IPS DF 6.9 (cell line): Measurements from ENCODE around the gene PLEKHG4.

Experiments used
- DNase-seq: peaks from one replicate; pipeline ENCODE4 v3.0.0-alpha.2; 2013; ENCODE audit warnings: low read depth, low spot score
- H3K27ac ChIP-seq: one replicate; pipeline ENCODE4 v1.5.1; 2013; ENCODE audit warnings: low read length, control low read depth
- H3K27me3 ChIP-seq: 2 replicates; pipeline ENCODE4 v1.6.1; 2013; ENCODE audit warnings: mild to moderate bottlenecking, low read length; ENCODE audit not compliant: control insufficient read depth, insufficient read depth
- H3K36me3 ChIP-seq: 2 replicates; pipeline ENCODE4 v1.6.1; 2013; ENCODE audit warnings: low read length; ENCODE audit not compliant: control insufficient read depth, insufficient read depth
- H3K4me1 ChIP-seq: 2 replicates; pipeline ENCODE4 v1.6.1; 2013; ENCODE audit warnings: low read length; ENCODE audit not compliant: control insufficient read depth, insufficient read depth
- H3K4me3 ChIP-seq: 2 replicates; pipeline ENCODE4 v1.5.1; 2013; ENCODE audit warnings: mild to moderate bottlenecking, low read length
- H3K9me3 ChIP-seq: 2 replicates; pipeline ENCODE4 v1.6.1; 2013; ENCODE audit warnings: low read length, inconsistent platforms; ENCODE audit not compliant: control insufficient read depth, insufficient read depth
- WGBS: extraction: QIAGEN DNeasy Blood & Tissue Kit; methylation state at CpG from one replicate; pipeline ENCODE4 v1.1.7; 2013; ENCODE audit warnings: mixed read lengths, missing lambda C conversion rate; ENCODE audit not compliant: insufficient read length, insufficient coverage; 5-methylcytosine and 5-hydroxymethylcytosine counted together

PLEKHG4 gene

DNA sequence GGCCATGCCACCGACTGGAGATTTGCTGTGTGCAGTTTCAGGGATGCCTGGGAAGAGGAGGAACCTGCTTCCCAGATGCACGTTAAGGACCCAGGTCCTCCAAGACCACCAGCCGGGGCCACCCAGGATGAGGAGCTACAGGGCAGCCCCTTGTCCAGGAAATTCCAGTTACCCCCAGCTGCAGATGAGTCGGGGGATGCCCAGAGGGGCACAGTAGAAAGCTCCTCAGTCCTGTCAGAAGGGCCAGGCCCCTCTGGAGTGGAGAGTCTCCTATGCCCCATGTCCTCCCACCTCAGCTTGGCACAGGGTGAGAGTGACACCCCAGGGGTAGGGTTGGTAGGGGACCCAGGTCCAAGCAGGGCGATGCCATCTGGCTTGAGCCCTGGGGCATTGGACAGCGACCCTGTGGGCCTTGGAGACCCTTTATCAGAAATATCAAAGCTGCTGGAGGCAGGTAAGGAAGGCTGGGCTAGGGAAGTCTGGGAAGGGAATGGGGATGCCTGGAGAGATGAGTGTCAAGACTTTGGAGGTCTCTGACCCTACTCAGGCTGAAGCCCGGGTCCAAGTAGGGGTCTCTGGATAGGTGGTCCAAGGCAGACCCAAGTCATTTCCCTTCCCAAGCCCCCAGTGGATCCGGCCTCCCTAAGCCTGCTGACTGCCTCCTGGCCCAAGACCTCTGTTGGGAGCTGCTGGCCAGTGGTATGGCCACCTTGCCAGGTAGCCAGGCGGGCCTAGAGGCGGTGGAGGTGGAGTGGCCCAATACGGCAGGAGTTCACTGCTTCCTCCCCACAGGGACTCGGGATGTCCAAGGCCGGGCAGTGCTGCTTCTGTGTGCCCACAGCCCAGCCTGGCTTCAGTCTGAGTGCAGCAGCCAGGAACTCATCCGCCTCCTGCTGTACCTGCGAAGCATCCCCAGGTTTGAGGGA lies 1.0 kb downstream of the PLEKHG4 start:
- no CpG with 5 or more reads among the region's 15 CpGs for WGBS
- DNase-seq: no peak
- Histone ChIP-seq H3K4me1 (peaks cover 4% of the 10 kb centered on the region; the same call in 1 of the 2 replicates), H3K27ac (no peak overlapping the region), H3K9me3 (no peaks in the 10 kb centered on the region), H3K4me3 (no peak overlapping the region), H3K36me3 (peaks cover 3% of the 10 kb centered on the region; the same call in 1 of the 2 replicates), H3K27me3 (no peaks in the 10 kb centered on the region)

DNA sequence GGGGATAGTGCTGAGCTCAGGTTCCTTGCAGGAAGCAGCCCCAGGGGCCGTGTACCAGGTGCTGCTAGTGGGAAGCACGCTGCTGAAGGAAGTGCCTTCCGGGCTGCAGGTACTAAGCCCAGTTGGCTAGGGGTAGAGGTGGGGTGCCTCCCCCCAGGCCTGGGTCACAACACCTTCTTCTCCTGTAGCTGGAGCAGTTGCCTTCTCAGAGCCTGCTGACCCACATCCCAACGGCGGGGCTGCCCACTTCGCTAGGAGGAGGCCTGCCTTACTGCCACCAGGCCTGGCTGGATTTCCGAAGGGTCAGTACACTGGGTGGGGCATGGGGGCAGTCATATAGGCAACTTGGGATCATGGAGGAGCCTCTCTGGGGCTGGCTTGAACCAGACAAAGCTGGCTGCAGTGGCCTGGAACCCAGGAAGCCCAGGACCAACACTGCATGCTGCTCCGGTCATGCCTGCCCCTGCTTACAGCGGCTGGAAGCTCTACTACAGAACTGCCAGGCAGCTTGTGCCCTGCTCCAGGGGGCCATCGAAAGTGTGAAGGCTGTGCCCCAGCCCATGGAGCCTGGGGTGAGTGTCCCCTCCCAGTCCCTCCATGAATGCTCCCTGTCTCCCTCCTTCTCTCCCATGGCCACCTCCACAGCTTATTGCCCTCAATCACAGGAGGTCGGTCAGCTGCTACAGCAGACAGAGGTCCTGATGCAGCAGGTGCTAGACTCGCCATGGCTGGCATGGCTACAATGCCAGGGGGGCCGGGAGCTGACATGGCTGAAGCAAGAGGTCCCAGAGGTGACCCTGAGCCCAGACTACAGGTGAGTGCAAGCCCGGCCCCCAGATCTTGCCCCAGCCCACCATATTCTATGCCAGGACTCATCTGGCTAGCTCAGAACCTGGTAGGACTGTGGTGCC lies 2.5 kb downstream of the PLEKHG4 start:
- Histone ChIP-seq H3K27ac (no peak overlapping the region), H3K27me3 (no peaks in the 10 kb centered on the region), H3K4me3 (no peak overlapping the region), H3K4me1 (peaks cover 4% of the 10 kb centered on the region; the same call in 1 of the 2 replicates), H3K9me3 (no peaks in the 10 kb centered on the region), H3K36me3 (peaks cover 3% of the 10 kb centered on the region; the same call in 1 of the 2 replicates)
- WGBS: no CpG with 5 or more reads among the region's 14 CpGs
- DNase-seq: no peak

DNA sequence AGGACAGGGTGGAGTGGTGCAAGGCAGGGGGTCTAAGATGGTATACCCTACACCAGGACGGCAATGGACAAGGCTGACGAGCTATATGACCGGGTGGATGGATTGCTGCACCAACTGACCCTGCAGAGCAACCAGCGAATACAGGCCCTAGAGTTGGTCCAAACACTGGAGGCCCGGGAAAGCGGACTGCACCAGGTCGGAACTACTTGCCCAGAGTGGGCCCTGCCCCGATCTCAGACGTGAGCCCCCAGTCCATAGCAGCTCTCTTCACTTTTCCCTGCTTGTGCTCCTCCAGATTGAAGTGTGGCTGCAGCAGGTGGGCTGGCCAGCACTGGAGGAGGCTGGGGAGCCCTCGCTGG lies 3.1 kb downstream of the PLEKHG4 start:
- DNase-seq: no peak
- Histone ChIP-seq H3K27ac (no peak overlapping the region), H3K4me3 (no peak overlapping the region), H3K9me3 (no peaks in the 10 kb centered on the region), H3K27me3 (no peaks in the 10 kb centered on the region), H3K4me1 (peaks cover 4% of the 10 kb centered on the region; the same call in 1 of the 2 replicates), H3K36me3 (peaks cover 3% of the 10 kb centered on the region; the same call in 1 of the 2 replicates)
- no CpG with 5 or more reads among the region's 10 CpGs for WGBS

DNA sequence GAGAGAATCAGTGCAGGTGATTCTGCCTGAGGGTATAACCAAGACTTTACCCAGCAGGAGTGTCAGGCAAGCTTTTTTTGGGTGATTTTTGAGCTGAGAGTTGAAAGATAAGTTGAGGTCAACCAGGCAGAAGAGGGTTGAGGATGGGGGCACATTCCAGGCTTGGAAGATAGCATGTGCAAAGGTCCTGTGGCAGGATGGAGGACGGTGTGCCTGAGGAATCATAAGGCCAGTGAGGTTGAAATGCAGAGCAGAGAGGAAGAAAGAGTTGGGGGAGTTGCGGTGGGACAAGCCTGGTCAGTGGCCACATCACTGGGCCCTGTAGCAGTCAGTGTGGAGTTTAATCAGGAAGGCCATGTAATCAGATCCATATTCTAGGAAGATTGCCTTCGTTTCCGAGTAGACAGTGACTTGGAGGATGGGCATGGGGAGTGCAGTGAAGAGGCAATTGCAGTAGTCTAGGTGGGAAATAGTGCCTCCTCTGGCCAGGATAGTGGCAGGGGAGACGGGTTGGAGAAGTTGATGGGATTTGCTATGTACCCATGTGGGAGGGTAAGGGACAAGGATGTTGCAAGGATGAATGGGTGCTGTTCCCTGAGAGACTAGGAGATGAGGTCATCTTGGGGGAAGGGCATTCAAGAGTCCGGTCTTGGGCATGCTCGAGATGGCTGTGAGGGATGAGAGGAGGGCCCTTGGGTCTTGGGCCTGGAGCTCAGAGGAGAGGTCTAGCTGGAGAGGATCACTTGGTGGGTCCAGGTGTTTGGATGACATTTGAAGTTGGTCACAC lies 3.9 kb downstream of the PLEKHG4 start:
- no peak for DNase-seq
- Histone ChIP-seq H3K9me3 (no peaks in the 10 kb centered on the region), H3K4me1 (peaks cover 4% of the 10 kb centered on the region; the same call in 1 of the 2 replicates), H3K27ac (no peak overlapping the region), H3K4me3 (no peak overlapping the region), H3K27me3 (no peaks in the 10 kb centered on the region), H3K36me3 (peaks cover 3% of the 10 kb centered on the region; the same call in 1 of the 2 replicates)
- no CpG with 5 or more reads among the region's 7 CpGs for WGBS

DNA sequence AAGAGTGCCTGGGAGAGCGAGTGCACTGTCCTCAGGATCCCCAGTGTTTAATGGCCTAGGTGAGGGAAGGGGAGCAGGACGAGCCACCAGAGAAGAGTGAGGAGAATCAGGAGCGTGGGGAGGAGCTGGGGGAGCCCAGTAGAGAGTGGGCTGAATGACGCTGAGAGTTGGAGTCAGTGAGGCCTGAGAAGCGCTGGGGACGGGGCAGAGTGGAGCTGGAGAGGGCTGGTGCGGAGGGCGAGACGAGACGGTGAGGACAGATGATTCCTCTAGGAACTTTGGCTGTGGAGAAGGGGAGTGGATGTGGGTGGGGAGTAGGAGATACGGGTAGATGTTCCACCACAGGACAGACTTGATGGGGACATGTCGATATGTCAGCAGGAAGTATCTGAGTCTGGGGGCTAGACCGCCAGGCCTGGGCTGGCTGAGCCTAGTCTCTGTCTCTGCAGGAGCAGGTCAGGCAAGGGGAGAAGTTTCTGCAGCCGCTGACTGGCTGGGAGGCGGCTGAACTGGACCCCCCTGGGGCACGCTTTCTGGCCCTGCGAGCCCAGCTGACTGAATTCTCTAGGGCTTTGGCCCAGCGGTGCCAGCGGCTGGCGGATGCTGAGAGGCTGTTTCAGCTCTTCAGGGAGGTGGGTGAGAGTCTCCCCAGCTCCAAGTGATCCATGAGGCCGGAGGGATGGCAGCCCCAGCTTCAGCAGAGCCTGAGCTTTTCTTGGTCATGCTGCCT lies 4.7 kb downstream of the PLEKHG4 start:
- no peak for DNase-seq
- no peaks in the 10 kb centered on the region for H3K27me3 ChIP-seq
- H3K36me3 ChIP-seq: peaks cover 3% of the 10 kb centered on the region; the same call in 1 of the 2 replicates
- no peaks in the 10 kb centered on the region for H3K9me3 ChIP-seq
- no peak overlapping the region for H3K27ac ChIP-seq
- no peak overlapping the region for H3K4me3 ChIP-seq
- peaks cover 4% of the 10 kb centered on the region; the same call in 1 of the 2 replicates for H3K4me1 ChIP-seq
- WGBS: no CpG with 5 or more reads among the region's 21 CpGs

DNA sequence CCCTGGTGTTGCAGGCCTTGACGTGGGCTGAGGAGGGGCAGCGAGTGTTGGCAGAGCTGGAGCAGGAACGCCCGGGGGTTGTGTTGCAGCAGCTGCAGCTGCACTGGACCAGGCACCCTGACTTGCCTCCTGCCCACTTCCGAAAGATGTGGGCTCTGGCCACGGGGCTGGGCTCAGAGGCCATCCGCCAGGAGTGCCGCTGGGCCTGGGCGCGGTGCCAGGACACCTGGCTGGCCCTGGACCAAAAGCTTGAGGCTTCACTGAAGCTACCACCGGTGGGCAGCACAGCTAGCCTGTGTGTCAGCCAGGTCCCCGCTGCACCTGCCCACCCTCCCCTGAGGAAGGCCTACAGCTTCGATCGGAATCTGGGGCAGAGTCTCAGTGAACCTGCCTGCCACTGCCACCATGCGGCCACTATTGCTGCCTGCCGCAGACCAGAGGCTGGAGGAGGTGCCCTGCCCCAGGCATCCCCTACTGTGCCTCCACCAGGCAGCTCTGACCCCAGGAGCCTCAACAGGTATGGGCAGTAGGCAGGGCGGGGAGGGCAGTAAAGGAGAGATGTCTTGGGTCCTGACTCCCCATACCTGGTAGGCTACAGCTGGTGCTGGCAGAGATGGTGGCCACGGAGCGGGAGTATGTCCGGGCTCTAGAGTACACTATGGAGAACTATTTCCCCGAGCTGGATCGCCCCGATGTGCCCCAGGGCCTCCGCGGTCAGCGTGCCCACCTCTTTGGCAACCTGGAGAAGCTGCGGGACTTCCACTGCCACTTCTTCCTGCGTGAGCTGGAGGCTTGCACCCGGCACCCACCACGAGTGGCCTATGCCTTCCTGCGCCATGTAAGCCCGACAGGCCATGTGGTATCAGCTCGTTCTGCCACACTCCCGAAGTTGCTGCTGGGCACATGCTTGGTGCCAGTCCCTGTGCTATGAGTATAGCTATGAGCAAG lies 5.6 kb downstream of the PLEKHG4 start:
- H3K9me3 ChIP-seq: no peaks in the 10 kb centered on the region
- H3K4me1 ChIP-seq: 0 out of 2 replicates have a peak, but pooled peaks cover 2% of the 10 kb centered on the region
- H3K27me3 ChIP-seq: no peaks in the 10 kb centered on the region
- DNase-seq: peak; percentile 47
- WGBS: no CpG with 5 or more reads among the region's 34 CpGs
- peaks cover 3% of the 10 kb centered on the region; the same call in 1 of the 2 replicates for H3K36me3 ChIP-seq
- H3K27ac ChIP-seq: no peak overlapping the region
- no peak overlapping the region for H3K4me3 ChIP-seq

DNA sequence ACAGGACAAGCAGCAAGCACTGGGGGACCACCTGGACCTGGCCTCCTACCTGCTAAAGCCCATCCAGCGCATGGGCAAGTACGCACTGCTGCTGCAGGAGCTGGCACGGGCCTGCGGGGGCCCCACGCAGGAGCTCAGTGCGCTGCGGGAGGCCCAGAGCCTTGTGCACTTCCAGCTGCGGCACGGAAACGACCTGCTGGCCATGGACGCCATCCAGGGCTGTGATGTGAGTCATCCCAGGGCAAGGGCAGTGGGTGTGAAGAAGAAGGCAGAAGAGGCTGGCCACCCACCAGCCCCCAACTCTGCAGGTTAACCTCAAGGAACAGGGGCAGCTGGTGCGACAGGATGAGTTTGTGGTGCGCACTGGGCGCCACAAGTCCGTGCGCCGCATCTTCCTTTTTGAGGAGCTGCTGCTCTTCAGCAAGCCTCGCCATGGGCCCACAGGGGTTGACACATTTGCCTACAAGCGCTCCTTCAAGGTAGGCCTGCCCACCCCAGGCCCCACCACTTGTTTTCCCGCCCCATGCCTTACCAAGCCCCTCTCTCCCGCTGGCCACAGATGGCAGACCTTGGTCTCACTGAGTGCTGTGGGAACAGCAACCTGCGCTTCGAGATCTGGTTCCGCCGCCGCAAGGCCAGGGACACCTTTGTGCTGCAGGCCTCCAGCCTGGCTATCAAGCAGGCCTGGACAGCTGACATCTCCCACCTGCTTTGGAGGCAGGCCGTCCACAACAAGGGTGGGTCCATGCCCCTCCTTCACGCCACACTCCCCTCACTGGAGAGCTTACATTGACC lies 7.3 kb downstream of the PLEKHG4 start:
- WGBS: no CpG with 5 or more reads among the region's 28 CpGs
- H3K4me1 ChIP-seq: 0 out of 2 replicates have a peak, but pooled peaks cover 2% of the 10 kb centered on the region
- peaks cover 3% of the 10 kb centered on the region; the same call in 1 of the 2 replicates for H3K36me3 ChIP-seq
- DNase-seq: no peak
- H3K9me3 ChIP-seq: no peaks in the 10 kb centered on the region
- no peak overlapping the region for H3K27ac ChIP-seq
- H3K27me3 ChIP-seq: no peaks in the 10 kb centered on the region
- no peak overlapping the region for H3K4me3 ChIP-seq

DNA sequence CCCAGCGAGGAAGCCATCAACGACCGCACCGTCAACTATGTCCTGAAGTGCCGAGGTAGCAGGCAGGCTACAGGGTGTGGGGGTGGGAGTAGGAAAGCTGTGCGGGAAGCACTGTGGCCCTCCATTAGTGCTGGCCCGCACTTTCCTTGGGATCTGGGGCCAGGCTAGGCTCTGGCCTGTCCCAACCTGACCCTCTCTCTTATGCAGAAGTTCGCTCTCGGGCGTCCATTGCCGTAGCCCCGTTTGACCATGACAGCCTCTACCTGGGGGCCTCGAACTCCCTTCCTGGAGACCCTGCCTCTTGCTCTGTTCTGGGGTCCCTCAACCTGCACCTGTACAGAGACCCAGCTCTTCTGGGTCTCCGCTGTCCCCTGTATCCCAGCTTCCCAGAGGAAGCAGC lies 8.6 kb downstream of the PLEKHG4 start:
- WGBS: no CpG with 5 or more reads among the region's 14 CpGs
- no peak overlapping the region for H3K27ac ChIP-seq
- H3K27me3 ChIP-seq: no peaks in the 10 kb centered on the region
- H3K36me3 ChIP-seq: peaks cover 3% of the 10 kb centered on the region; the same call in 1 of the 2 replicates
- H3K9me3 ChIP-seq: no peaks in the 10 kb centered on the region
- DNase-seq: no peak
- H3K4me1 ChIP-seq: 0 out of 2 replicates have a peak, but pooled peaks cover 2% of the 10 kb centered on the region
- H3K4me3 ChIP-seq: no peak overlapping the region
